Tibial artery (tissue), 4 donors: Measurements from ENCODE around the gene DUOXA1.
"Not testable (repeated sequence)": the region's sequence is repeated elsewhere in the genome, so short reads cannot be mapped to it uniquely, and the experiment has no call there.

ENCODE experiments used
- DNase-seq, 2 donors: peaks; one replicate each; pipeline ENCODE4 v3.0.0-alpha.2; 2019
- H3K27ac ChIP-seq, 2 donors: fragments of 200-600 bp; sonication (generic) in 1 of 2; 1 replicate in 1 of 2; 2 replicates in 1 of 2; pipeline ENCODE4 v1.5.1; 2018 to 2019; ENCODE audit warnings: mild to moderate bottlenecking in 1 of 2
- H3K27me3 ChIP-seq, 2 donors: fragments of 200-600 bp; sonication (generic) in 1 of 2; one replicate each; pipeline versions ENCODE4 v1.5.1 to v1.6.0; 2016 to 2019
- H3K36me3 ChIP-seq, 3 donors: fragments of 200-600 bp; sonication (generic) in 2 of 3; one replicate each; pipeline ENCODE4 v1.5.1; 2016 to 2019; ENCODE audit warnings: mild to moderate bottlenecking in 2 of 3
- H3K4me1 ChIP-seq, 4 donors: fragments of 200-600 bp; sonication (generic) in 2 of 4; 1 replicate in 3 of 4; 2 replicates in 1 of 4; pipeline ENCODE4 v1.5.1; 2016 to 2019
- H3K4me3 ChIP-seq, 2 donors: fragments of 200-600 bp; sonication (generic) in 1 of 2; 1 replicate in 1 of 2; 2 replicates in 1 of 2; pipeline ENCODE4 v1.5.1; 2018 to 2019; ENCODE audit warnings: mild to moderate bottlenecking in 2 of 2
- H3K9me3 ChIP-seq, 3 donors: fragments of 200-600 bp; sonication (generic) in 1 of 3; one replicate each; pipeline ENCODE4 v1.5.1; 2016 to 2019
- intact Hi-C: fragments of 100-400 bp; cut with DNase I; formaldehyde crosslinking; loops from one replicate; pipeline ENCODE4 v1.15.0; 2023; ENCODE audit warnings: low total_unique reads
- TF ChIP-seq, protein P1 (sequence below), 2 experiments: fragments of 200-600 bp in 1 of 2; fragments of 450-650 bp in 1 of 2; IDR thresholded peaks; one replicate each; pipeline ENCODE4 v1.5.1; 2017 to 2019; ENCODE audit warnings: antibody characterized with exemption in 2 of 2, mild to moderate bottlenecking in 1 of 2, moderate library complexity in 1 of 2

The DUOXA1 gene

DNA sequence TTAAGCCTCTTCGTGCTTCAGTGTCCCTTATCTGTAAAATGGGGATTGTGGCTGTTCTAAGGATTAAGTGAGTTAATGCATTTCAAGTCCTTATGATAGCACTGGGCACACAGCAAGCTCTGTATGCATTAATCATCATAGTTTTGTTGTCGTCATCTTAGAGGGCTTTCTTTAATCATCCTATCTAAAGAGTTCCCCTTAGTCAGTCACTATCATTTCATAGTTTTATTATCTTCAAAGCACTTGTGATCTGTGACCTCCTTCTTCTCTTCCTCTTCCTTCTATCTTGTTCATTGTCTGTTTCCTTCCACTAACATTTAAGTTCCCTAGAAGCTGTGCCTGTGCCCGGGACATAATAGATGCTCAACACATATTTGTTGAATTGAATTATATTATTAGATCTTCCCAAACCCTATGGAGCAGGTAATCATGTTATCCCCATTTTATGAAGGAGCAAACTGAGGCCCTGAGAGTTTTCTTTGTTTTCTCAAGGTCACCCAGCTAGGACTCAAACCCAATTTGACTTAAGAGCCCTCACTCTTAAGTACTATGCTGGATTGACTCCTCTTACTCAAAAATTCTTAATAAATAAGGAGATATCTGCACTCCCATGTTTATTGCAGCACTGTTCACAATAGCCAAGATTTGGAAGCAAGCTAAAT is 39.8 kb downstream of the DUOXA1 start:
- intact Hi-C loops, result no loop called here
- TF ChIP-seq, protein P1, sequence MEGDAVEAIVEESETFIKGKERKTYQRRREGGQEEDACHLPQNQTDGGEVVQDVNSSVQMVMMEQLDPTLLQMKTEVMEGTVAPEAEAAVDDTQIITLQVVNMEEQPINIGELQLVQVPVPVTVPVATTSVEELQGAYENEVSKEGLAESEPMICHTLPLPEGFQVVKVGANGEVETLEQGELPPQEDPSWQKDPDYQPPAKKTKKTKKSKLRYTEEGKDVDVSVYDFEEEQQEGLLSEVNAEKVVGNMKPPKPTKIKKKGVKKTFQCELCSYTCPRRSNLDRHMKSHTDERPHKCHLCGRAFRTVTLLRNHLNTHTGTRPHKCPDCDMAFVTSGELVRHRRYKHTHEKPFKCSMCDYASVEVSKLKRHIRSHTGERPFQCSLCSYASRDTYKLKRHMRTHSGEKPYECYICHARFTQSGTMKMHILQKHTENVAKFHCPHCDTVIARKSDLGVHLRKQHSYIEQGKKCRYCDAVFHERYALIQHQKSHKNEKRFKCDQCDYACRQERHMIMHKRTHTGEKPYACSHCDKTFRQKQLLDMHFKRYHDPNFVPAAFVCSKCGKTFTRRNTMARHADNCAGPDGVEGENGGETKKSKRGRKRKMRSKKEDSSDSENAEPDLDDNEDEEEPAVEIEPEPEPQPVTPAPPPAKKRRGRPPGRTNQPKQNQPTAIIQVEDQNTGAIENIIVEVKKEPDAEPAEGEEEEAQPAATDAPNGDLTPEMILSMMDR (IDR thresholded peaks at IDR 0.05), result no peak
- Histone ChIP-seq H3K27me3 (peaks cover 0 to 2% of the 10 kb centered on the region in 2 donors), H3K27ac (no peak overlapping the region), H3K36me3 (no peaks in the 10 kb centered on the region), H3K4me3 (no peak overlapping the region), H3K9me3 (no peaks in the 10 kb centered on the region), H3K4me1 (no peaks in the 10 kb centered on the region)
- DNase-seq, result no peak

DNA sequence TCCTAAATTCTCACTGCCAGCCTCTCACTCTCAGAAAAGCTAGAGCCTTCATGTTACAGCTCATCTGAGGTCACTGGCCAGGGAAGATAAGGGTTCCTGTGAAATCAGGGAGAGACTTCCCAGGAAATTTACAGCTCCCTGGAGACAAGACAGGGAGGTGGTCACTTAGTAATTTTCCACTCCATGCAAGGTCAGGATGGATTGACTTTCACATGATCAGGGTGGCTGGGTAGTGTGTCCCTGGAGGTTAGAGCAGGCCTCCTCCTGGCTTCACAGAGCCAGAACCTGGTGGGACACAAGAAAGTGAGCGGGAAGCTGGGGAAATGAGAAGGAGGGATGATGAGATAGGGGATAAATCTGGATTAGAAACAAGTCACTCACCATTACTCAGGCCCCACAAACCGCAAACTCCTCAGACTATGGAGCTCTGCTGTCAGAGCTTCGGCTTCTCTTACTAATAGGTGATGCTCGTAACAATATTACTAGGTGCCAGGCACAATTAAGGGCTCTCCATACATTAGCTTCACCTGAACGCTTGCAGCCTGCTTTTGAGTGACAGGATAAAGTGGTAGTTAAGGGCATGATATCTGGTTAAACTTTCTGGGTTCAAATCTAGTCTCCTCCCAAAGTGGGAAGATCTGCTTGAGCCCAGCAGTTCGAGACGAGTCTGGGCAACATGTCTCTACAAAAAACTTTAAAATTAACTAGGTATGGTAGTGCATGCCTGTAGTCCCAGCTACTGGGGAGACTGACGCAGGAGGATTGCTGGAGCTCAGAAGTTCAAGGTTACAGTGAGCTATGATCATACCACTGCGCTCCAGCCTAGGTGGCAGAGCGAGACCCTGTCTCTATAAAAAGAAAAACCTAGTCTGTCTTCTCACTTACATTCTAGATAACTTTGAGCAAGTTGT is 40.6 kb downstream of the DUOXA1 start:
- H3K27me3 ChIP-seq, result peaks cover 0 to 3% of the 10 kb centered on the region in 2 donors
- no peak overlapping the region for H3K4me3 ChIP-seq
- peak in 1 of 2 donors; percentile 11 for DNase-seq
- H3K4me1 ChIP-seq, result no peaks in the 10 kb centered on the region
- TF ChIP-seq, protein P1 (IDR thresholded peaks at IDR 0.05), result no peak
- H3K9me3 ChIP-seq, result no peaks in the 10 kb centered on the region
- no peaks in the 10 kb centered on the region for H3K36me3 ChIP-seq
- H3K27ac ChIP-seq, result no peak overlapping the region
- intact Hi-C loops, result no loop called here

DNA sequence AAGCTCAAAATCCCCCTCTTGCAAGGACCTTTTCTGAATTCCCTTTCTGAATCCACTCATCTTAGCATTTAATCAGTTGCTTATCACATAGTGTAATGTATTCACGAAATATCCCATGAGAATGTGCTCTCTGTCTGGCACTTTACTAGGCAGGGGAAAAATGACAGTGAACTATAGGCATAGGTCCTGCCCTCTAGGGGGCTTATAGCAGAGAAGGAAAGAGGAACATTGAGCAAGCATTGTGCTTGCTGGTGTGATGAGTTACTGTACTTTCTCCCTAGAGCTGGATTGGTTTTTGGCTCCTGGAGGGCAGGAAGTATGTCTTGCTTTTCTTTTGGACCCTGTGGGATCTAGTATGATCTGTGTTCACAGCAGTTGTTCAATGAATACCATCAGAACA is 42.2 kb downstream of the DUOXA1 start:
- no peaks in the 10 kb centered on the region for H3K9me3 ChIP-seq
- H3K4me3 ChIP-seq, result no peak overlapping the region
- intact Hi-C loops, result no loop called here
- peaks cover 0 to 4% of the 10 kb centered on the region in 2 donors for H3K27me3 ChIP-seq
- no peak overlapping the region for H3K27ac ChIP-seq
- TF ChIP-seq, protein P1 (IDR thresholded peaks at IDR 0.05), result no peak
- H3K36me3 ChIP-seq, result no peaks in the 10 kb centered on the region
- DNase-seq, result no peak
- no peaks in the 10 kb centered on the region for H3K4me1 ChIP-seq

DNA sequence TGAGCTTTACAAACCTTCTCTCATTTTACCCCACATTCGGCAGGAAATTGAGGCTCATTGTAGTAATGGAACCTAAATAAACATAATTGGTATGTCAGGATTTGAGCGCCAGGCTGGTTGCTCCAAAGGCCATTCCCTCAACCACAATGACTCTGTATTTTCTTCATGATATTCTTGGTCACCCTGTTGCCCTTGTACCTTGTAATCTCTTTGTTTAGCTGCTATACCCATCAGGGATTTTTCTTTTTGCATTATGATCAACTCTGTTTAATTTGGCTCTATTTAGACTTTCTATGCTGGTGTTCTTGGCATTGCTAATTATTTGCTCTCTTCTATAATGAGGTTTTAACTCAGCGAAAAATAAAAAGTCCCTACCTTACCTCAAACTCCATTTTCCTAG is 45.5 kb downstream of the DUOXA1 start:
- Histone ChIP-seq H3K27ac (no peak overlapping the region), H3K4me1 (no peaks in the 10 kb centered on the region), H3K36me3 (no peaks in the 10 kb centered on the region), H3K4me3 (no peak overlapping the region), H3K9me3 (no peaks in the 10 kb centered on the region), H3K27me3 (peaks cover 0 to 4% of the 10 kb centered on the region in 2 donors)
- no peak for DNase-seq
- TF ChIP-seq, protein P1 (IDR thresholded peaks at IDR 0.05), result no peak
- intact Hi-C loops, result no loop called here

DNA sequence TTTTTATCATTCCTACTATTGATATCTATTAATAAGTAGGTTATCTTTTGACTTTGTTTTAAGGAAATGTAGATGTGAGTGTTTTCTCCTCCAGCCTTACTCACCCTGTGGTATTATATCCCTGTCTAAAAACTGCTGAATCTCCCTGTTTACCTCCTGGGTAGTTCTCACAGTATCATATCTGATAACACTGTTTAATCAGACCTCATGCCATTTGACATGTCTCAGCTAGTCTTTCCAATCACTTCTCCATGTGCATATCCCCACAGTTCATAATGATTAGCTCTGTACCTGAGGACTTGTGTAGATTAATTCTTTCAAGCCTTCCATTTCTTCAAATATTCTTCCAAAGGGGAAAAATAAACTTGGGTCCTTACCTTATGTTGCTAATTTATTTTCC is 46.5 kb downstream of the DUOXA1 start:
- no peak overlapping the region for H3K4me3 ChIP-seq
- no peak for DNase-seq
- H3K4me1 ChIP-seq, result no peaks in the 10 kb centered on the region
- TF ChIP-seq, protein P1 (IDR thresholded peaks at IDR 0.05), result no peak
- H3K27me3 ChIP-seq, result peaks cover 0 to 4% of the 10 kb centered on the region in 2 donors
- H3K36me3 ChIP-seq, result no peaks in the 10 kb centered on the region
- intact Hi-C loops, result no loop called here
- no peak overlapping the region for H3K27ac ChIP-seq
- H3K9me3 ChIP-seq, result no peaks in the 10 kb centered on the region

DNA sequence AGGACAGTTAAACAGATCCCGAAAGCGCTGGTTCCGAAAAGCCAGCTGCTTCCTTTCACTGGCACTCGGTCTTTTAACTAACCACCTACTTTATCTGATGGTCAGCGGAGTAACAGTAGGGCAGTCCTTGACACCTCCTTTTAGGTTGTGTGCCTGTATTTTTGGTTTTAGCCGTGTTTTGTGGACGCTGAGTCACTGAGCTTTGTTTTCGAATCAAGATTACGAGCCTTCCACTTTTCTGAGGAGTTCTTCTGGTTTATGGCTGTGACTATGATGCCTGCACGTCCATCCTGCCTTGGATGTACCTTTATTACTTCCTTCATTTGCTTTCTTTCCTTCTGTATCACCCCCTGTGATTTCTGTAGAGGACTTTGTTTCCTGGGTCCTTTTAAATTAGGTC is 47.3 kb downstream of the DUOXA1 start:
- H3K36me3 ChIP-seq, DNase-seq, H3K4me1 ChIP-seq, H3K27me3 ChIP-seq, H3K9me3 ChIP-seq, H3K4me3 ChIP-seq, H3K27ac ChIP-seq, intact Hi-C loops: not testable (repeated sequence)

DNA sequence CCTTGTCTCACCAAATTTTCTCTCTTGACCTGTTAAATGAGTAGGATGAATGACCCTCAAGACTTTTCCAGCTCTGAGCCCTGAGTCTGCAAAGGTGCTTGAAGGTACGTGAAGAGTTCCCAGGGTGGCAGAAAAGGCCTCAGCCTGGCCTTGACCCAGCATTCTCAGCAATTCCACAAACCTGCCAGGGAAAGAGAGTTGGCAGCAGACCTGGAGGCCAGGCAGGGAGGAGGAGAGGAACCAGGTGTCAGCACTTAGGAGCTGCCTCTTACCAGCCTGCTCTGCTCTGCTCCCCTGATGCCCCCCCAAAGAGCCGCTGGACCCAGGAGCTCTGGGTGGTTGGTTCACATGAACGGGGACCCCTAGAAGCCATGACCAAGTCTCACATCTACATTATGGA is 49.1 kb downstream of the DUOXA1 start:
- H3K36me3 ChIP-seq, H3K4me3 ChIP-seq, DNase-seq, H3K27ac ChIP-seq, H3K27me3 ChIP-seq, H3K4me1 ChIP-seq, intact Hi-C loops, H3K9me3 ChIP-seq: not testable (repeated sequence)

DNA sequence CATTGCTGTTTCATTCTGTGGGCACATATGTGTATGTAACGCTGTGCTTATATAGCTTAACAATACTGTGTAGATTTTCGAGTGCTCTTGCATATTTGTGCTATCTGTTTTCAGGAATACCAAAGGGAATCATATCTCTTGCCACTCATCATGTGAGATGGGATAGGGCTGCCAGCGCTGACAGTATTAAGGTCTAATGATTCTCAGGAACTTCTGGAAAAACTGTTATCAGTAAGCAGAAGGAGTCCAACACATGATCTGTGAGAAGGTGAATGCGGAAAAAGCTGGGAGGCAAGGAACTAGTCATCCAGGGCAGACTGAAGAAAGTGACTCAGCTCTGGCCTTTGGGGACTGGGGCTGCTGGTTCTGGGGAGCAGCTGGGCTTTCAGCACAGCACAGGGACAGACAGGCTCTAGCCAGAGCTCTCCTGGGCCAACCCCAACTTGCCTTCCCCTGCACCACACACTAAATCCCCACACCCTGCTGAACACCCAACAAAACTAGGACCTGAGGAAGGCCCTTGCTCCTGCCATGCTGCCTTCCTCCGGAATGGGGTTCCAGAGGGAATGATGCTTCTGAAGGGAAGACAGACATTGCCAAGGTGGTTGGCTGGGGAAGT is 49.9 kb downstream of the DUOXA1 start:
- H3K9me3 ChIP-seq, H3K27ac ChIP-seq, H3K36me3 ChIP-seq, H3K4me3 ChIP-seq, DNase-seq, H3K27me3 ChIP-seq, H3K4me1 ChIP-seq, intact Hi-C loops: not testable (repeated sequence)
